Panc1 (cell line): ENCODE measurements around the gene PYDC2. TPM values are rescaled to one million over a fixed set of nuclear protein-coding genes. Genes with fewer than 3 reads are reported as not detected.

Source experiments
- ATAC-seq: fragments of 200-7000 bp; cut with Tn5 transposase; 2 replicates; pipeline ENCODE4 v1.9.1; 2020; ENCODE audit warnings: mild to moderate bottlenecking, moderate library complexity
- BruUV-seq: library from RNA; stranded (reverse); fragments of 400-500 nt; replicated peaks from 2 replicates; lab custom pipeline; 2021; lab: Mats Ljungman, UMichigan
- CTCF ChIA-PET: fragments of 300-600 bp; sonication (Branson Sonifier 250); formaldehyde crosslinking; loops from one replicate; lab custom pipeline; 2022; ENCODE audit warnings: antibody characterized with exemption; lab: Charles Lee
- POLR2A ChIA-PET: fragments of 300-600 bp; sonication (Branson Sonifier 250); formaldehyde crosslinking; loops from one replicate; lab custom pipeline; 2022; ENCODE audit warnings: antibody characterized with exemption; lab: Charles Lee
- DNase-seq: peaks from one replicate; pipeline ENCODE4 v3.0.0-alpha.2; 2010; ENCODE audit warnings: low read depth, low spot score
- H3K27ac ChIP-seq: 2 replicates; pipeline ENCODE4 v1.5.1; 2011; ENCODE audit warnings: mild to moderate bottlenecking, low read length, inconsistent platforms
- H3K27me3 ChIP-seq: fragments of 200-500 bp; sonication (Bioruptor generic); 2 replicates; pipeline ENCODE4 v1.6.0; 2014; ENCODE audit warnings: low read length, inconsistent platforms; ENCODE audit not compliant: control insufficient read depth, insufficient read depth
- H3K36me3 ChIP-seq: fragments of 200-500 bp; sonication (Bioruptor generic); 2 replicates; pipeline ENCODE4 v1.5.1; 2014; ENCODE audit warnings: inconsistent platforms, mild to moderate bottlenecking, low read length, moderate library complexity; ENCODE audit not compliant: control insufficient read depth, insufficient read depth
- H3K4me1 ChIP-seq: 2 replicates; pipeline ENCODE4 v1.5.1; 2011; ENCODE audit warnings: inconsistent platforms, mild to moderate bottlenecking, low read length, moderate library complexity; ENCODE audit not compliant: control insufficient read depth, insufficient read depth
- H3K4me3 ChIP-seq, 2 experiments: 2 replicates each; pipeline ENCODE4 v1.5.1; 2011 to 2012; ENCODE audit warnings: low read depth in 2 of 2, low read length in 2 of 2, mild to moderate bottlenecking in 2 of 2, inconsistent platforms in 1 of 2, moderate library complexity in 1 of 2
- H3K9me3 ChIP-seq: fragments of 200-500 bp; sonication (Bioruptor generic); 2 replicates; pipeline ENCODE4 v1.5.1; 2014; ENCODE audit warnings: low read depth, mild to moderate bottlenecking, inconsistent platforms, low read length, moderate library complexity; ENCODE audit not compliant: control insufficient read depth, insufficient read depth
- POLR2AphosphoS5 ChIP-seq: IDR thresholded peaks from 2 replicates; pipeline ENCODE4 v1.6.1; 2012; ENCODE audit warnings: mild to moderate bottlenecking, low read depth, low read length, moderate library complexity
- SIN3A ChIP-seq: IDR thresholded peaks from 2 replicates; pipeline ENCODE4 v1.6.1; 2012; ENCODE audit warnings: low read depth, mild to moderate bottlenecking, low read length, moderate library complexity, borderline replicate concordance; ENCODE audit not compliant: insufficient read depth
- TCF7L2 ChIP-seq: IDR thresholded peaks from 2 replicates; pipeline ENCODE4 v1.6.1; 2011; ENCODE audit warnings: mild to moderate bottlenecking, low read depth, low read length, inconsistent platforms
- in situ Hi-C: cut with HindIII; loops from 2 replicates; pipeline ENCODE4 v1.10.0; 2016; ENCODE audit warnings: low sequenced_read_pairs, low pct_unique_long_range_greater_than_20kb
- intact Hi-C: fragments of 100-400 bp; cut with micrococcal nuclease; formaldehyde crosslinking; loops from one replicate; pipeline ENCODE4 v1.10.0; 2022; ENCODE audit not compliant: unreplicated experiment
- total RNA-seq: library from RNA; stranded (reverse); gene quantifications from one replicate; pipeline ENCODE4 v1.2.1, GENCODE V29; 2021; ENCODE audit not compliant: unreplicated experiment
- TF ChIP-seq, protein P1 (sequence below), 2 experiments: IDR thresholded peaks; 2 replicates each; pipeline ENCODE4 v1.6.1; 2011 to 2012; ENCODE audit warnings: low read depth in 2 of 2, control low read depth in 1 of 2, low read length in 1 of 2, mild to moderate bottlenecking in 1 of 2, moderate library complexity in 1 of 2; ENCODE audit not compliant: insufficient read depth in 1 of 2
- TF ChIP-seq, protein P2 (sequence below): fragments of 450-650 bp; IDR thresholded peaks from 2 replicates; pipeline ENCODE4 v1.5.1; 2017; ENCODE audit warnings: mild to moderate bottlenecking

The PYDC2 gene
- total RNA-seq, 1 experiment from 2014 or later, result not detected

DNA sequence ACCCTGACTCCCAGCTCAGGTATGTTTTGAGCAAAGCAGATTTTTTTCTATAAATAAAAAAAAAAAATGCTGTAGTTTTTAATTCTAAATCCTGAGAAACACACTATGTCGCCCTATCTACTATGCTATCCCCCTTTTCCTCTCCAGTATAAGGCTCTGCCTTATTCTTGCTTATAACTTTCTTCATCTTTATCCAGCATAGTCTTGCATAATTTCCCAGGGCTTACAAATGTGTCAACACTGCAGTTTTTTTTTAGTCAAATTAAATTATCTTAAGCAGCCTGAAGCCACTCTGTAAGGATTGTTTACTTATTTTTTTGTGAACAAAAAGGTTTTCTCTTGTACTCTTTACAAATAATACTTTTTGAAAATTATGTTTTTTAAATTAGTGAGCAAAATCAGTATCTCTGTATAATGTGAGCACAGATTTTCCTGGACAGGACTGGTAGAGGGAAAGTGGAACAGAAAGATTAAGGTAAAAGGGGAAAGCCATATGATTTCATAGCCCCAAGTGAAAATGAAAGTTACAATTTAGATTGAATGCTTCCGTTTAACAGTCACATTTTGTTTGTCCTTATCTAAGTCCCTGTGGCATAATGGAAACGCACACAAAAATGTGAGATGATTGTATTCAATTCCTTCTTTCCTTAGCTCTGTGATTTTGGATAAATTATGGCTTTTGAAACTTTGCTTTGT lies 5.6 kb upstream of the PYDC2 start:
- ATAC-seq (no peak), DNase-seq (no peak)
- no peak for TF ChIP-seq TCF7L2
- TF ChIP-seq, protein P1, sequence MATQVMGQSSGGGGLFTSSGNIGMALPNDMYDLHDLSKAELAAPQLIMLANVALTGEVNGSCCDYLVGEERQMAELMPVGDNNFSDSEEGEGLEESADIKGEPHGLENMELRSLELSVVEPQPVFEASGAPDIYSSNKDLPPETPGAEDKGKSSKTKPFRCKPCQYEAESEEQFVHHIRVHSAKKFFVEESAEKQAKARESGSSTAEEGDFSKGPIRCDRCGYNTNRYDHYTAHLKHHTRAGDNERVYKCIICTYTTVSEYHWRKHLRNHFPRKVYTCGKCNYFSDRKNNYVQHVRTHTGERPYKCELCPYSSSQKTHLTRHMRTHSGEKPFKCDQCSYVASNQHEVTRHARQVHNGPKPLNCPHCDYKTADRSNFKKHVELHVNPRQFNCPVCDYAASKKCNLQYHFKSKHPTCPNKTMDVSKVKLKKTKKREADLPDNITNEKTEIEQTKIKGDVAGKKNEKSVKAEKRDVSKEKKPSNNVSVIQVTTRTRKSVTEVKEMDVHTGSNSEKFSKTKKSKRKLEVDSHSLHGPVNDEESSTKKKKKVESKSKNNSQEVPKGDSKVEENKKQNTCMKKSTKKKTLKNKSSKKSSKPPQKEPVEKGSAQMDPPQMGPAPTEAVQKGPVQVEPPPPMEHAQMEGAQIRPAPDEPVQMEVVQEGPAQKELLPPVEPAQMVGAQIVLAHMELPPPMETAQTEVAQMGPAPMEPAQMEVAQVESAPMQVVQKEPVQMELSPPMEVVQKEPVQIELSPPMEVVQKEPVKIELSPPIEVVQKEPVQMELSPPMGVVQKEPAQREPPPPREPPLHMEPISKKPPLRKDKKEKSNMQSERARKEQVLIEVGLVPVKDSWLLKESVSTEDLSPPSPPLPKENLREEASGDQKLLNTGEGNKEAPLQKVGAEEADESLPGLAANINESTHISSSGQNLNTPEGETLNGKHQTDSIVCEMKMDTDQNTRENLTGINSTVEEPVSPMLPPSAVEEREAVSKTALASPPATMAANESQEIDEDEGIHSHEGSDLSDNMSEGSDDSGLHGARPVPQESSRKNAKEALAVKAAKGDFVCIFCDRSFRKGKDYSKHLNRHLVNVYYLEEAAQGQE (IDR thresholded peaks at IDR 0.05; ENCODE audit: insufficient read depth in 1 of 2, low read depth in 2 of 2, low read length in 1 of 2), result no peak
- TF ChIP-seq POLR2AphosphoS5, result no peak
- TF ChIP-seq, protein P2, sequence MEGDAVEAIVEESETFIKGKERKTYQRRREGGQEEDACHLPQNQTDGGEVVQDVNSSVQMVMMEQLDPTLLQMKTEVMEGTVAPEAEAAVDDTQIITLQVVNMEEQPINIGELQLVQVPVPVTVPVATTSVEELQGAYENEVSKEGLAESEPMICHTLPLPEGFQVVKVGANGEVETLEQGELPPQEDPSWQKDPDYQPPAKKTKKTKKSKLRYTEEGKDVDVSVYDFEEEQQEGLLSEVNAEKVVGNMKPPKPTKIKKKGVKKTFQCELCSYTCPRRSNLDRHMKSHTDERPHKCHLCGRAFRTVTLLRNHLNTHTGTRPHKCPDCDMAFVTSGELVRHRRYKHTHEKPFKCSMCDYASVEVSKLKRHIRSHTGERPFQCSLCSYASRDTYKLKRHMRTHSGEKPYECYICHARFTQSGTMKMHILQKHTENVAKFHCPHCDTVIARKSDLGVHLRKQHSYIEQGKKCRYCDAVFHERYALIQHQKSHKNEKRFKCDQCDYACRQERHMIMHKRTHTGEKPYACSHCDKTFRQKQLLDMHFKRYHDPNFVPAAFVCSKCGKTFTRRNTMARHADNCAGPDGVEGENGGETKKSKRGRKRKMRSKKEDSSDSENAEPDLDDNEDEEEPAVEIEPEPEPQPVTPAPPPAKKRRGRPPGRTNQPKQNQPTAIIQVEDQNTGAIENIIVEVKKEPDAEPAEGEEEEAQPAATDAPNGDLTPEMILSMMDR, result no peak
- no peak for TF ChIP-seq SIN3A
- CTCF ChIA-PET, result interaction anchor here (0.7 kb wide), 1 partner anchor 320 kb away, joined by 4 read pairs; no protein-coding TSS in a partner anchor
- POLR2A ChIA-PET, result no interaction called here
- Histone ChIP-seq H3K4me3 (no peak overlapping the region; a peak in 1 of 4 replicates), H3K27me3 (no peaks in the 10 kb centered on the region), H3K9me3 (no peaks in the 10 kb centered on the region), H3K4me1 (no peaks in the 10 kb centered on the region), H3K36me3 (no peaks in the 10 kb centered on the region), H3K27ac (no peak overlapping the region)
- in situ Hi-C loops (no loop called here), intact Hi-C loops (no loop called here)
- no TSS peak for BruUV-seq

DNA sequence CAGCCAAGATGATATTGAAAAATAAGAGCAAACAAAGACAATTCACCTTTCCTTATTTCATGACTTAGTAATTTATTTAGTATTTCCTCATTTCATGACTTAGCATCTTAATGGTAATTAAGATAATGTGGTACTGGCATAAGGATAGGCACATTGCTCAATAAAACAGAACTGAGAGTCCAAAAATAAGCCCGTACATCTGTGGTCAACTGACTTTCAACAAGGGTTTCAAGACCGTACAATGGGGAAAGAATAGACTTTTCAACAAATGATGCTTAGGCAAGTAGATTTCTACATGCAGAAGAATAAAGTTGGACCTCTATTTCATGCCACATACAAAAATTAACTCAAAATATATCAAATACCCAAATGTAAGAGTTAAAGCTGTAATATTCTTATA lies 603 bp upstream of the PYDC2 start:
- intact Hi-C loops (no loop called here), in situ Hi-C loops (no loop called here)
- TF ChIP-seq, protein P1 (IDR thresholded peaks at IDR 0.05; ENCODE audit: insufficient read depth in 1 of 2, low read depth in 2 of 2, low read length in 1 of 2), result no peak
- TF ChIP-seq TCF7L2, result no peak
- no peak for TF ChIP-seq SIN3A
- TF ChIP-seq POLR2AphosphoS5, result no peak
- TF ChIP-seq, protein P2, result no peak
- Histone ChIP-seq H3K4me3 (no peak overlapping the region), H3K27ac (no peak overlapping the region), H3K9me3 (no peaks in the 10 kb centered on the region), H3K36me3 (no peaks in the 10 kb centered on the region), H3K4me1 (no peaks in the 10 kb centered on the region), H3K27me3 (no peaks in the 10 kb centered on the region)
- CTCF ChIA-PET, result no interaction called here
- POLR2A ChIA-PET, result no interaction called here
- DNase-seq, result no peak
- no TSS peak for BruUV-seq
- ATAC-seq, result no peak
